Neural progenitor cell (in vitro differentiated cells): ENCODE measurements around the gene TRIM38.

Experiments
- EZH2phosphoT487 ChIP-seq: fragments of 200-600 bp; sonication (generic); IDR thresholded peaks from 2 replicates; pipeline ENCODE4 v1.6.1; 2017; ENCODE audit warnings: antibody characterized with exemption
- TF ChIP-seq, protein P1 (sequence below): fragments of 200-600 bp; sonication (generic); IDR thresholded peaks from 2 replicates; pipeline ENCODE4 v1.5.1; 2017; ENCODE audit warnings: antibody characterized with exemption, mild to moderate bottlenecking

DNA sequence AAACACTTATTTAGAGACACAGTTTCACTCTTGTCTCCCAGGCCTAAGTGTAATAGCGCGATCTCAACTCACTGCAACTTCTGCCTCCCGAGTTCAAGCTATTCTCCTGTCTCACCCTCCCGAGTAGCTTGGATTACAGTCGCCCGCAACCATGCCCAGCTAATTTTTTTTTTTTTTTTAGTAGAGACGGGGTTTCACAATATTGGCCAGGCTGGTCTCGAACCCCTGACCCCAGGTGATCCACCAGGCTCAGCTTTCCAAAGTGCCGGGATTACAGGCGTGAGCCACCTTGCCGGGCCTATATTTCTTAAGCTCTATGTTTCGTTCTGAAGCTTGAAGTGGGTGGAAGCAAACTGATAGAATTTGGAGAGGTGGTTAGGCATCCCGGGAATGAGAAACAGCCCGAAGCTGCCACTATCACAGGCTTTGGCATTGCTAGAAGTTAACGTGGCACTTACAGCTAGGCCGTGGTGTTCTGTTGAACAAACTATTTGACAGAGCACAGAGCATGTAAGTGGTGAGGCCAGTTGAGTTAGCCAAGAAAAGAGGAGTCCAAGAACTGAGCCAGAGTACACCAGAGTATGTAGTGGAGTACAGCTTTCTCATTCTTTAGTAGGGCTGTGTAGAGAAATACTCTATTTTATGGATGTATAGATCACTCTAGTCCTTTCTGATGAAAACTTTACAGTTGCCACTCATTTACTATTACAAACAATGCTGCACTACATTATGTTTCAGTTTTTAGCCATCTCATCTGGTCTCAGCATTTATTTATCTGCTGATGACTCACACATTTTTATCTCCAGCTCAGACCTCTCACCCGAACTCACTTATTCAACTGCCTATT, 62.7 kb downstream of the TRIM38 start:
- TF ChIP-seq, protein P1, sequence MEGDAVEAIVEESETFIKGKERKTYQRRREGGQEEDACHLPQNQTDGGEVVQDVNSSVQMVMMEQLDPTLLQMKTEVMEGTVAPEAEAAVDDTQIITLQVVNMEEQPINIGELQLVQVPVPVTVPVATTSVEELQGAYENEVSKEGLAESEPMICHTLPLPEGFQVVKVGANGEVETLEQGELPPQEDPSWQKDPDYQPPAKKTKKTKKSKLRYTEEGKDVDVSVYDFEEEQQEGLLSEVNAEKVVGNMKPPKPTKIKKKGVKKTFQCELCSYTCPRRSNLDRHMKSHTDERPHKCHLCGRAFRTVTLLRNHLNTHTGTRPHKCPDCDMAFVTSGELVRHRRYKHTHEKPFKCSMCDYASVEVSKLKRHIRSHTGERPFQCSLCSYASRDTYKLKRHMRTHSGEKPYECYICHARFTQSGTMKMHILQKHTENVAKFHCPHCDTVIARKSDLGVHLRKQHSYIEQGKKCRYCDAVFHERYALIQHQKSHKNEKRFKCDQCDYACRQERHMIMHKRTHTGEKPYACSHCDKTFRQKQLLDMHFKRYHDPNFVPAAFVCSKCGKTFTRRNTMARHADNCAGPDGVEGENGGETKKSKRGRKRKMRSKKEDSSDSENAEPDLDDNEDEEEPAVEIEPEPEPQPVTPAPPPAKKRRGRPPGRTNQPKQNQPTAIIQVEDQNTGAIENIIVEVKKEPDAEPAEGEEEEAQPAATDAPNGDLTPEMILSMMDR: no peak
- no peak for TF ChIP-seq EZH2phosphoT487
